SK-N-SH (cell line): ENCODE results near the gene PRKCG. TPM values are rescaled to one million over a fixed set of nuclear protein-coding genes. Genes with fewer than 3 reads are reported as not detected.

Experiments used
- CHD2 ChIP-seq: fragments of 150-350 bp; IDR thresholded peaks from 2 replicates; pipeline ENCODE4 v1.6.1; 2018; ENCODE audit warnings: low read length; ENCODE audit not compliant: partially characterized antibody
- EP300 ChIP-seq, 2 experiments: IDR thresholded peaks; 2 replicates each; pipeline versions ENCODE4 v1.4.0 to v1.6.1; 2012; ENCODE audit warnings: borderline replicate concordance in 1 of 2, low read depth in 1 of 2, low read length in 1 of 2
- EZH2phosphoT487 ChIP-seq: fragments of 200-600 bp; sonication (generic); IDR thresholded peaks from 2 replicates; pipeline ENCODE4 v1.6.1; 2017; ENCODE audit warnings: low read depth, mixed run types, mild to moderate bottlenecking, antibody characterized with exemption, moderate library complexity, borderline replicate concordance
- FOXM1 ChIP-seq: IDR thresholded peaks from 2 replicates; pipeline ENCODE4 v1.4.0; 2012; ENCODE audit warnings: low read depth, mild to moderate bottlenecking
- GATA2 ChIP-seq: sonication (generic); formaldehyde crosslinking; IDR thresholded peaks from 2 replicates; pipeline ENCODE4 v1.5.0; 2020; ENCODE audit warnings: mild to moderate bottlenecking, missing genetic modification reagents
- IRF3 ChIP-seq: fragments of 150-350 bp; IDR thresholded peaks from 2 replicates; pipeline ENCODE4 v1.6.1; 2016; ENCODE audit warnings: mild to moderate bottlenecking, low read depth, low read length
- MXI1 ChIP-seq: IDR thresholded peaks from 2 replicates; pipeline ENCODE4 v1.6.1; 2012; ENCODE audit warnings: mild to moderate bottlenecking, low read depth, low read length, improper control_type of control experiment
- NFIC ChIP-seq: IDR thresholded peaks from 2 replicates; pipeline ENCODE4 v1.4.0; 2012; ENCODE audit warnings: borderline replicate concordance
- NRF1 ChIP-seq: IDR thresholded peaks from 2 replicates; pipeline ENCODE4 v1.6.1; 2012; ENCODE audit warnings: low read depth, mild to moderate bottlenecking, low read length
- PBX3 ChIP-seq: IDR thresholded peaks from 2 replicates; pipeline ENCODE4; 2012
- RCOR1 ChIP-seq: fragments of 150-350 bp; IDR thresholded peaks from 2 replicates; pipeline ENCODE4 v1.6.1; 2017; ENCODE audit warnings: antibody characterized with exemption, low read length
- RFX5 ChIP-seq: IDR thresholded peaks from 2 replicates; pipeline ENCODE4 v1.6.1; 2012; ENCODE audit warnings: mild to moderate bottlenecking, improper control_type of control experiment, low read length
- RXRA ChIP-seq: IDR thresholded peaks from 2 replicates; pipeline ENCODE4 v1.4.0; 2012; ENCODE audit warnings: low read depth, mild to moderate bottlenecking, borderline replicate concordance
- USF1 ChIP-seq: IDR thresholded peaks from 2 replicates; pipeline ENCODE4 v1.4.0; 2012; ENCODE audit warnings: low read depth, borderline replicate concordance
- ZBTB33 ChIP-seq: IDR thresholded peaks from 2 replicates; pipeline ENCODE4 v1.4.0; 2012; ENCODE audit warnings: low read depth, borderline replicate concordance
- polyA plus RNA-seq, 3 experiments: library from polyadenylated mRNA; depleted of rRNA; stranded (reverse); fragments of >200 nt; gene quantifications; 2 replicates each; pipeline ENCODE4 v1.2.3, GENCODE V29; 2012

The PRKCG gene
- polyA plus RNA-seq, 1 of the 3 experiments (the other 2 are of a cell fraction): 0.08 TPM

- TF ChIP-seq EZH2phosphoT487: no peak
- TF ChIP-seq RXRA: no peak
- TF ChIP-seq GATA2: no peak
- no peak for TF ChIP-seq ZBTB33
- TF ChIP-seq IRF3: no peak
- no peak for TF ChIP-seq EP300 (IDR thresholded peaks at IDR 0.05; ENCODE audit: borderline replicate concordance in 1 of 2, low read depth in 1 of 2, low read length in 1 of 2)
- TF ChIP-seq PBX3: peak; percentile 13; the same call in 1 of the 2 replicates
- TF ChIP-seq USF1: no peak
- TF ChIP-seq RFX5: peak; percentile 57
- TF ChIP-seq FOXM1: no peak
- TF ChIP-seq NFIC: no peak
- no peak for TF ChIP-seq RCOR1
- TF ChIP-seq CHD2: no peak
- TF ChIP-seq MXI1: peak; percentile 85
- no peak for TF ChIP-seq NRF1
Observed at GRCh38 chr19:53867225-53868090, 14.5 kb upstream of the PRKCG start, which contains the start of gene MYADM (continued).
